ENCODE measurements around the gene BMPR1B.
A peak's percentile ranks its signal among the peaks of the same experiment; 100 is the strongest.

Gene BMPR1B

GRCh38 chr4:95180531-95181242 lies 422.9 kb downstream of the BMPR1B start:
- no peak overlapping the region for H3K4me3 ChIP-seq (ENCODE audit: insufficient read depth, low read depth, low read length)
- 33 to 40% methylated on average over 10 of the region's 10 CpGs for WGBS, 2 experiments
- H3K9me3 ChIP-seq (ENCODE audit: control insufficient read depth, low read length): peaks cover 3% of the 10 kb centered on the region
- H3K27ac ChIP-seq (ENCODE audit: insufficient read depth, low read depth, low read length, poor library complexity, severe bottlenecking): peak overlapping the region; percentile 80
- no peaks in the 10 kb centered on the region for H3K27me3 ChIP-seq (ENCODE audit: control insufficient read depth, insufficient read depth, low read length, poor library complexity, severe bottlenecking)
- peaks cover 24% of the 10 kb centered on the region for H3K4me1 ChIP-seq (ENCODE audit: control insufficient read depth, insufficient read depth, low read length)
- no peaks in the 10 kb centered on the region for H3K36me3 ChIP-seq (ENCODE audit: control insufficient read depth, insufficient read depth, low read length)

- Histone ChIP-seq H3K4me3 (ENCODE audit: insufficient read depth, low read depth, low read length) (no peak overlapping the region), H3K27ac (ENCODE audit: insufficient read depth, low read depth, low read length, poor library complexity, severe bottlenecking) (peak overlapping the region; percentile 80), H3K27me3 (ENCODE audit: control insufficient read depth, insufficient read depth, low read length, poor library complexity, severe bottlenecking) (no peaks in the 10 kb centered on the region)
Observed at GRCh38 chr4:95181243-95181995, 423.7 kb downstream of the BMPR1B start.

GRCh38 chr4:95181996-95182306 lies 424.2 kb downstream of the BMPR1B start:
- Histone ChIP-seq H3K36me3 (ENCODE audit: control insufficient read depth, insufficient read depth, low read length) (no peaks in the 10 kb centered on the region), H3K4me3 (ENCODE audit: insufficient read depth, low read depth, low read length) (no peak overlapping the region)
- 29 to 31% methylated on average over 2 of the region's 2 CpGs for WGBS, 2 experiments

More at GRCh38 chr4:95181243-95181995, 423.7 kb downstream of the BMPR1B start:
- H3K9me3 ChIP-seq (ENCODE audit: control insufficient read depth, low read length): peaks cover 3% of the 10 kb centered on the region
- peaks cover 24% of the 10 kb centered on the region for H3K4me1 ChIP-seq (ENCODE audit: control insufficient read depth, insufficient read depth, low read length)
- no peaks in the 10 kb centered on the region for H3K36me3 ChIP-seq (ENCODE audit: control insufficient read depth, insufficient read depth, low read length)
- WGBS, 2 experiments: 23 to 28% methylated on average over 18 of the region's 18 CpGs

GRCh38 chr4:95183656-95184408 lies 426.1 kb downstream of the BMPR1B start:
- H3K4me3 ChIP-seq (ENCODE audit: insufficient read depth, low read depth, low read length): no peak overlapping the region
- WGBS, 2 experiments: 86 to 99% methylated on average over 3 to 4 of the region's 5 CpGs
- H3K4me1 ChIP-seq (ENCODE audit: control insufficient read depth, insufficient read depth, low read length): peaks cover 27% of the 10 kb centered on the region
- H3K27me3 ChIP-seq (ENCODE audit: control insufficient read depth, insufficient read depth, low read length, poor library complexity, severe bottlenecking): no peaks in the 10 kb centered on the region
- no peaks in the 10 kb centered on the region for H3K36me3 ChIP-seq (ENCODE audit: control insufficient read depth, insufficient read depth, low read length)
- no peaks in the 10 kb centered on the region for H3K9me3 ChIP-seq (ENCODE audit: control insufficient read depth, low read length)
- H3K27ac ChIP-seq (ENCODE audit: insufficient read depth, low read depth, low read length, poor library complexity, severe bottlenecking): no peak overlapping the region

More at GRCh38 chr4:95181996-95182306, 424.2 kb downstream of the BMPR1B start:
- H3K27me3 ChIP-seq (ENCODE audit: control insufficient read depth, insufficient read depth, low read length, poor library complexity, severe bottlenecking): no peaks in the 10 kb centered on the region
- H3K27ac ChIP-seq (ENCODE audit: insufficient read depth, low read depth, low read length, poor library complexity, severe bottlenecking): peak overlapping the region; percentile 80
- H3K9me3 ChIP-seq (ENCODE audit: control insufficient read depth, low read length): peaks cover 3% of the 10 kb centered on the region
- peaks cover 24% of the 10 kb centered on the region for H3K4me1 ChIP-seq (ENCODE audit: control insufficient read depth, insufficient read depth, low read length)

GRCh38 chr4:95186666-95187065 lies 428.9 kb downstream of the BMPR1B start:
- Histone ChIP-seq H3K27me3 (ENCODE audit: control insufficient read depth, insufficient read depth, low read length, poor library complexity, severe bottlenecking) (no peaks in the 10 kb centered on the region), H3K27ac (ENCODE audit: insufficient read depth, low read depth, low read length, poor library complexity, severe bottlenecking) (no peak overlapping the region), H3K4me3 (ENCODE audit: insufficient read depth, low read depth, low read length) (no peak overlapping the region), H3K36me3 (ENCODE audit: control insufficient read depth, insufficient read depth, low read length) (no peaks in the 10 kb centered on the region), H3K9me3 (ENCODE audit: control insufficient read depth, low read length) (no peaks in the 10 kb centered on the region), H3K4me1 (ENCODE audit: control insufficient read depth, insufficient read depth, low read length) (peaks cover 20% of the 10 kb centered on the region)
- WGBS, 2 experiments: 92 to 94% methylated on average over 8 of the region's 8 CpGs

- no peaks in the 10 kb centered on the region for H3K27me3 ChIP-seq (ENCODE audit: control insufficient read depth, insufficient read depth, low read length, poor library complexity, severe bottlenecking)
- 91 to 93% methylated on average over 5 of the region's 5 CpGs for WGBS, 2 experiments
- H3K9me3 ChIP-seq (ENCODE audit: control insufficient read depth, low read length): no peaks in the 10 kb centered on the region
- H3K36me3 ChIP-seq (ENCODE audit: control insufficient read depth, insufficient read depth, low read length): no peaks in the 10 kb centered on the region
- peaks cover 8% of the 10 kb centered on the region for H3K4me1 ChIP-seq (ENCODE audit: control insufficient read depth, insufficient read depth, low read length)
- H3K4me3 ChIP-seq (ENCODE audit: insufficient read depth, low read depth, low read length): no peak overlapping the region
- H3K27ac ChIP-seq (ENCODE audit: insufficient read depth, low read depth, low read length, poor library complexity, severe bottlenecking): no peak overlapping the region
Observed at GRCh38 chr4:95188701-95189370, 431.1 kb downstream of the BMPR1B start.

GRCh38 chr4:95190751-95191436 lies 433.1 kb downstream of the BMPR1B start:
- Histone ChIP-seq H3K27ac (ENCODE audit: insufficient read depth, low read depth, low read length, poor library complexity, severe bottlenecking) (peak overlapping the region; percentile 68), H3K4me3 (ENCODE audit: insufficient read depth, low read depth, low read length) (no peak overlapping the region), H3K36me3 (ENCODE audit: control insufficient read depth, insufficient read depth, low read length) (no peaks in the 10 kb centered on the region), H3K9me3 (ENCODE audit: control insufficient read depth, low read length) (no peaks in the 10 kb centered on the region), H3K4me1 (ENCODE audit: control insufficient read depth, insufficient read depth, low read length) (peaks cover 8% of the 10 kb centered on the region), H3K27me3 (ENCODE audit: control insufficient read depth, insufficient read depth, low read length, poor library complexity, severe bottlenecking) (no peaks in the 10 kb centered on the region)
- WGBS, 2 experiments: 65 to 72% methylated on average over 9 of the region's 9 CpGs

- H3K27me3 ChIP-seq (ENCODE audit: control insufficient read depth, insufficient read depth, low read length, poor library complexity, severe bottlenecking): no peaks in the 10 kb centered on the region
- no peak overlapping the region for H3K4me3 ChIP-seq (ENCODE audit: insufficient read depth, low read depth, low read length)
- peaks cover 8% of the 10 kb centered on the region for H3K4me1 ChIP-seq (ENCODE audit: control insufficient read depth, insufficient read depth, low read length)
- no peaks in the 10 kb centered on the region for H3K9me3 ChIP-seq (ENCODE audit: control insufficient read depth, low read length)
- no peak overlapping the region for H3K27ac ChIP-seq (ENCODE audit: insufficient read depth, low read depth, low read length, poor library complexity, severe bottlenecking)
- H3K36me3 ChIP-seq (ENCODE audit: control insufficient read depth, insufficient read depth, low read length): no peaks in the 10 kb centered on the region
- WGBS, 2 experiments: 88 to 91% methylated on average over 3 of the region's 3 CpGs
Observed at GRCh38 chr4:95191537-95191936, 433.8 kb downstream of the BMPR1B start.

- Histone ChIP-seq H3K4me1 (ENCODE audit: control insufficient read depth, insufficient read depth, low read length) (peaks cover 5% of the 10 kb centered on the region), H3K9me3 (ENCODE audit: control insufficient read depth, low read length) (no peaks in the 10 kb centered on the region), H3K27ac (ENCODE audit: insufficient read depth, low read depth, low read length, poor library complexity, severe bottlenecking) (no peak overlapping the region), H3K27me3 (ENCODE audit: control insufficient read depth, insufficient read depth, low read length, poor library complexity, severe bottlenecking) (no peaks in the 10 kb centered on the region), H3K4me3 (ENCODE audit: insufficient read depth, low read depth, low read length) (no peak overlapping the region), H3K36me3 (ENCODE audit: control insufficient read depth, insufficient read depth, low read length) (no peaks in the 10 kb centered on the region)
- WGBS, 2 experiments: 86 to 88% methylated on average over 22 of the region's 22 CpGs
Observed at GRCh38 chr4:95193391-95194224, 435.9 kb downstream of the BMPR1B start.

Data from ectodermal cell (in vitro differentiated cells).